HEK293 (cell line): ENCODE results near the gene POTEE.
"Not testable (repeated sequence)": the region's sequence is repeated elsewhere in the genome, so short reads cannot be mapped to it uniquely, and the experiment has no call there.

Source experiments
- CTCF ChIA-PET: fragments of 350-600 bp; formaldehyde crosslinking; extraction: SDS; loops from one replicate; lab custom pipeline; 2021; ENCODE audit warnings: antibody characterized with exemption; lab: Yijun Ruan, JAX
- POLR2A ChIA-PET: fragments of 300-600 bp; formaldehyde crosslinking; extraction: SDS; loops from one replicate; lab custom pipeline; 2020; ENCODE audit warnings: antibody characterized with exemption, inconsistent platforms; lab: Yijun Ruan, JAX
- H3K27ac ChIP-seq: fragments of 200-500 bp; sonication (Bioruptor generic); 2 replicates; pipeline ENCODE4 v1.5.1; 2014; ENCODE audit warnings: low read depth, low read length, control low read depth, inconsistent platforms; ENCODE audit errors: extremely low read depth
- H3K36me3 ChIP-seq, 2 experiments: fragments of 200-500 bp in 1 of 2; sonication (Bioruptor generic) in 1 of 2; 1 replicate in 1 of 2; 2 replicates in 1 of 2; pipeline ENCODE4 v1.5.1; 2014 to 2017; ENCODE audit warnings: inconsistent platforms in 2 of 2, low read length in 2 of 2; ENCODE audit not compliant: control insufficient read depth in 2 of 2, insufficient read depth in 1 of 2
- H3K4me1 ChIP-seq: fragments of 200-500 bp; sonication (Bioruptor generic); 2 replicates; pipeline ENCODE4 v1.5.1; 2014; ENCODE audit warnings: mild to moderate bottlenecking, low read length, inconsistent platforms; ENCODE audit not compliant: control insufficient read depth, insufficient read depth
- H3K4me3 ChIP-seq: 2 replicates; pipeline ENCODE4 v1.5.1; 2011; ENCODE audit warnings: low read depth, mild to moderate bottlenecking, control low read depth, low read length, moderate library complexity
- H3K9me3 ChIP-seq: fragments of 200-500 bp; sonication (Bioruptor generic); 2 replicates; pipeline ENCODE4 v1.5.1; 2014; ENCODE audit warnings: low read depth, low read length, inconsistent platforms; ENCODE audit not compliant: control insufficient read depth, insufficient read depth
- FEZF1 ChIP-seq: fragments of 450-650 bp; formaldehyde crosslinking; IDR thresholded peaks from 2 replicates; pipeline ENCODE4 v1.5.1; 2016; ENCODE audit warnings: missing biosample characterization, missing genetic modification characterization
- KLF8 ChIP-seq: fragments of 450-650 bp; formaldehyde crosslinking; IDR thresholded peaks from 2 replicates; pipeline ENCODE4 v1.5.1; 2016; ENCODE audit warnings: missing biosample characterization, missing genetic modification characterization
- KLF9 ChIP-seq: fragments of 450-650 bp; formaldehyde crosslinking; IDR thresholded peaks from 2 replicates; pipeline ENCODE4 v1.5.1; 2016; ENCODE audit warnings: missing biosample characterization, missing genetic modification characterization, low read depth
- TCF7L2 ChIP-seq: IDR thresholded peaks from 2 replicates; pipeline ENCODE4 v1.6.1; 2011; ENCODE audit warnings: low read depth, mild to moderate bottlenecking, inconsistent platforms, low read length, moderate library complexity, borderline replicate concordance
- ZBTB1 ChIP-seq: fragments of 450-650 bp; formaldehyde crosslinking; IDR thresholded peaks from 2 replicates; pipeline ENCODE4 v1.5.1; 2016; ENCODE audit warnings: missing biosample characterization, missing genetic modification characterization
- ZBTB20 ChIP-seq: fragments of 450-650 bp; formaldehyde crosslinking; IDR thresholded peaks from 2 replicates; pipeline ENCODE4 v1.5.1; 2016; ENCODE audit warnings: missing biosample characterization, missing genetic modification characterization
- ZNF114 ChIP-seq: fragments of 450-650 bp; formaldehyde crosslinking; IDR thresholded peaks from 2 replicates; pipeline ENCODE4 v1.5.0; 2017; ENCODE audit warnings: missing biosample characterization, missing genetic modification characterization
- ZNF2 ChIP-seq: fragments of 450-650 bp; formaldehyde crosslinking; IDR thresholded peaks from 2 replicates; pipeline ENCODE4 v1.5.1; 2016; ENCODE audit warnings: missing biosample characterization, missing genetic modification characterization
- ZNF221 ChIP-seq: fragments of 450-650 bp; formaldehyde crosslinking; IDR thresholded peaks from 2 replicates; pipeline ENCODE4 v1.5.1; 2017; ENCODE audit warnings: missing biosample characterization, missing genetic modification characterization, borderline replicate concordance
- ZNF302 ChIP-seq: fragments of 450-650 bp; formaldehyde crosslinking; IDR thresholded peaks from 2 replicates; pipeline ENCODE4 v1.5.1; 2016; ENCODE audit warnings: missing biosample characterization, missing genetic modification characterization, low read depth
- ZNF391 ChIP-seq: fragments of 450-650 bp; formaldehyde crosslinking; IDR thresholded peaks from 2 replicates; pipeline ENCODE4 v1.5.1; 2016; ENCODE audit warnings: low read depth, missing biosample characterization, missing genetic modification characterization, borderline replicate concordance
- ZNF521 ChIP-seq: fragments of 450-650 bp; formaldehyde crosslinking; IDR thresholded peaks from 2 replicates; pipeline ENCODE4 v1.5.1; 2017; ENCODE audit warnings: missing biosample characterization, mild to moderate bottlenecking, missing genetic modification characterization
- ZNF530 ChIP-seq: fragments of 450-650 bp; formaldehyde crosslinking; IDR thresholded peaks from 2 replicates; pipeline ENCODE4 v1.5.1; 2016; ENCODE audit warnings: low read depth, missing biosample characterization, missing genetic modification characterization
- ZNF600 ChIP-seq: fragments of 450-650 bp; formaldehyde crosslinking; IDR thresholded peaks from 2 replicates; pipeline ENCODE4 v1.5.1; 2016; ENCODE audit warnings: missing biosample characterization, missing genetic modification characterization
- ZNF747 ChIP-seq: fragments of 450-650 bp; formaldehyde crosslinking; IDR thresholded peaks from 2 replicates; pipeline ENCODE4 v1.5.1; 2016; ENCODE audit warnings: missing biosample characterization, missing genetic modification characterization
- ZNF76 ChIP-seq: fragments of 450-650 bp; formaldehyde crosslinking; IDR thresholded peaks from 2 replicates; pipeline ENCODE4; 2016; ENCODE audit warnings: low read depth, missing biosample characterization, missing genetic modification characterization, borderline replicate concordance
- ZNF830 ChIP-seq: fragments of 450-650 bp; IDR thresholded peaks from 2 replicates; pipeline ENCODE4 v1.5.0; 2018; ENCODE audit warnings: missing biosample characterization, missing genetic modification characterization, low read depth, mild to moderate bottlenecking, moderate library complexity

POTEE gene

DNA sequence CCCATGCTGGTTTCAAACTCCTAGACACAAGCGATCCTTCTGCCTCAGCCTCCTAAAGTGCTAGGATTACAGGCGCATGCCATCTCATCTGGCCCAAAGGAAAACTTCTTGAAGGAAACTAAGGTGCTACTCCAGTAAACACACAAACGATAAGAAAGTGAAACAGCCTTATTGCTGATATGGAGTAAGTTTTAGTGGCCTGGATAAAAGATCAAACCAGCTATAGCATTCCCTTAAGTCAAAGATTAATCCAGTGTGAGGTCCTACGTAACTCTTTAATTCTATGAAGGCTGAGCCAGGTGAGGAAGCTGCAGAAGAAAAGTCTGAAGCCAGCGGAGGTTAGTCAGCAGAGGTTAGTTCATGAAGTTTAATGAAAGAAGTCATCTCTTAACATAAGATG, 40.8 kb upstream of the POTEE start:
- ChIA-PET POLR2A (no interaction called here), CTCF (interaction anchor here (0.6 kb wide), 1 partner anchor 38 kb away, joined by 3 read pairs; no protein-coding TSS in a partner anchor)
- no peaks in the 10 kb centered on the region for H3K36me3 ChIP-seq
- no peaks in the 10 kb centered on the region for H3K9me3 ChIP-seq
- no peak overlapping the region for H3K27ac ChIP-seq
- H3K4me1 ChIP-seq: no peaks in the 10 kb centered on the region
- H3K4me3 ChIP-seq: no peak overlapping the region
- TF ChIP-seq ZNF530 (tag by site-specific recombination) (no peak), ZBTB1 (tag by site-specific recombination) (no peak), KLF8 (tag by site-specific recombination) (no peak), ZNF2 (tag by site-specific recombination) (no peak)

DNA sequence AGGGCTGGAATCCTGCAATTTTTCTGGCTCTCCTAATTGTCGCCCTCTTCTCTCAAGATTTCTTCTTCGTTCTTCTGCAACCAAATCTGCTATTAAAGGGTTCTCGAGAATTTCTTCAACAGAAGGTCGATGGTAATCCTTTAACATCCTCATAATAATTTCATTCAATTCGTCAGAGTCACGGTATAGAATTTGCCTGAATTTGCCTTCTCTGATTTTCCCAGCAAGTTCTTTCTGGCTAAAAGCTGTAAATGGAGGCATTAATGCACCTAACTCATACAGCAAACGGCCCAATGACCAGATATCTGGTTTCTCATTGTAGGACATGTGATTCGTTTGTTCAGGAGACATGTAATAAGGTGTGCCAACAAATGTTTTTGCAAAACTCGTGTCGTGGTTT, 31.3 kb upstream of the POTEE start:
- H3K9me3 ChIP-seq, POLR2A ChIA-PET, H3K4me1 ChIP-seq, H3K4me3 ChIP-seq, H3K27ac ChIP-seq, H3K36me3 ChIP-seq, CTCF ChIA-PET: not testable (repeated sequence)

DNA sequence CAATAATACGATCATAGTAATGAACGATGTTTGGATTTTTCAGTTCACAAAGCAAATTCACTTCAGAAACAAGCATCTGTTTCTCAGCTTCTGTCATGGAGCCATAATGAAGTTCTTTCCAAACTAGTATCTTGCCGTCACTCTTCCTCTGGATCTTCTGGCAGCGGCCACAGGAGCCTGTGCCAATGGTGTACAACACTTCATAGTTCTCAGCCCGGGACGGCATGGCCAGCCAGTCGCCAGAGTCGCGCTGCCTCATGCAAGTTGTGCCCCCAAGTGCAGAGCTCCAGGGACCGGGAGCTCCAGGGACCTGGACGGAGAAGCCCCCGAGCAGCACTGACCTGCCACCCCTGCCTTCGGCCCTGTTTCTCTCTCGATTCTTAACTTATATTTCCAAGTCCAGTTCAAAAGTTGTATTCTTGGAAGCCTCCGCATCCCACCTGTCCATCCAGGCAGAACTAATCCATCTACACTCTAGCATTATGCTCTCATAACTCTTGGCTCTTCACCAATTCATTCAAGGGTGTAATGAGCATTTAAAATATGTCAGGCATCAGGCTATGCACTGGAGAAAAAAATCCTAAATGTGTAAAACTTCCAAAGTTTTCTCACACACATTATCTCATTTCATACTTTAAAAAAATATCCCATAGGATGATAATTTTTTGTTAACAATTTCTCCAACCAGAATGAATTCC, 30.5 kb upstream of the POTEE start:
- H3K36me3 ChIP-seq, POLR2A ChIA-PET, H3K4me3 ChIP-seq, H3K27ac ChIP-seq, H3K4me1 ChIP-seq, H3K9me3 ChIP-seq, CTCF ChIA-PET: not testable (repeated sequence)

DNA sequence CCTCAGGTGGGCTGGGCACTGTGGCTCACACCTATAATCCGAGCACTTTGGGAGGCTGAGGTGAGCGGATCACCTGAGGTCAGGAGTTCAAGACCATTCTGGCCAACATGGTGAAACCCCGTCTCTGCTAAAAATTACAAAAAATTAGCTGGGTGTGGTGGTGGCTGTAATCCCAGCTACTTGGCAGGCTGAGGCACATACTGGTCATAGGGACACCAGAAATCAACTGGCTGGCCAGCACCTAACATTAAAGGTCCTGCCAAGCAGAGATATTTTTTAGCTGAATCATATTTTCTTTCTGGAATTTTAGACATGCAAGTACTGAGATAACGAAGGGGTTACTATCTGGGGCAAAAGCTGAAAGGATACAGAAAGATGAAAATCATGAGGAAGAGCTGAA, 27.9 kb upstream of the POTEE start:
- H3K36me3 ChIP-seq, H3K4me1 ChIP-seq, H3K4me3 ChIP-seq, H3K9me3 ChIP-seq, POLR2A ChIA-PET, H3K27ac ChIP-seq: not testable (repeated sequence)
- CTCF ChIA-PET: interaction anchor here (0.5 kb wide), 1 partner anchor 131 kb away, joined by 4 read pairs; no protein-coding TSS in a partner anchor

DNA sequence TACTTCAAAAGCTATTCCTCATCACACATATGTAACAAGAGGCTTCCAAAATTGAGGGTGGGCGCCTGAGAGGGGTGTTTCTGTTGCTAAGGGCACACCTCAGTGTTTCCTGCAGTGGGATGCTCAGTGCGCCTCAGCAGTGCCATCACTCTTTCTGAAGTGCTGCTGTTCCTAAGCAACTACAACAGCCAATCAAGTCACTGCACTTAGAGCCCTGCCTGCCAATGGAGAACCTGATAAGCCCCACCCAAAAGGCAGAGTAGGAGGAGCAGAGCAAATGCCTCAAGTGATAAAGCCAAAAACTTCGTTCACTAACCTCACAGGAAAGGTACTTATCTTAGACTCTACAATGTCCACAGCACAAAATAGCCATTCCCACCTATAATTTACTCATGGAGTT, 15.9 kb upstream of the POTEE start:
- POLR2A ChIA-PET, CTCF ChIA-PET, H3K27ac ChIP-seq, H3K4me1 ChIP-seq, H3K9me3 ChIP-seq, H3K36me3 ChIP-seq, H3K4me3 ChIP-seq: not testable (repeated sequence)
- TF ChIP-seq FEZF1: 0 out of 2 replicates have a peak, but pooled peaks have one; percentile 10

DNA sequence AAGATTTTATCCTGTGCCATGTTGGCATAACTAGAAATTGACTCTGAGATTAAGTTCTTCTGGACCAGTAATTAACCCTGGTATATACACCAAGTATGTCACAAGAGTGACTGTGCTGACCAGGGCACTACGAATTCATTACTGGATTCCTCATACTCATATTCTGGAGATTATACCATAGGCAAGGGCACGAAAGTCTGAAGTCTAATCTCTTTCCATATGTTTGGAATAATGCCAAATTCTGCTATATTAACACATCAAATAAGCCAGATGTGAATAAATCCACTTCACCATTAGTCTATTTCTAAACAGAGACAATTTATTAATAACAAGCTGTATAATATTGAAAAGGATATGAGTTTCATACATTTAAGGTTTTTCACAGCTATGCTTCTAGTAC, 13.2 kb upstream of the POTEE start:
- H3K9me3 ChIP-seq, H3K4me3 ChIP-seq, H3K4me1 ChIP-seq, H3K27ac ChIP-seq, CTCF ChIA-PET, POLR2A ChIA-PET, H3K36me3 ChIP-seq: not testable (repeated sequence)

DNA sequence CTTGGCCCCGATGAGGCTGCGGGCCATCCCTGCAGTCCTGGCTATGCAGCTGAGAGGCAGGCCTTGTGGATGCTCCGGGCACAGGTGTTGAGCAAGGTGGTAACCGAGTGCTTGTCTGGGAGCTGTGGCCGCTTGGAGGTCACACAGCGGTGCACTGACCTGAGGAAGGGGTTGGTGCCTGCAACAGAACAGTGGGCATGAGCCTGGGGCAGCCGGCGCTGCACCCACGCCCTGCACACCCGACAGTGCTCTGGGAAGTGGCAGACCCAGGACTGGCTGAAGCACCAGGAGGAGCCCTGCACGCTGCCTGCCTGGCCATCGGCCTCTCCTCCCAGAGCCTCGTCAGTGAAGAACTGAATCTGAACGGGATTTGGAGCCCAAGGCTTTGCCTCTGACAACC, 8.2 kb upstream of the POTEE start:
- POLR2A ChIA-PET: no interaction called here
- Histone ChIP-seq H3K27ac (no peak overlapping the region), H3K4me1 (no peaks in the 10 kb centered on the region), H3K9me3 (no peaks in the 10 kb centered on the region), H3K4me3 (no peak overlapping the region), H3K36me3 (no peaks in the 10 kb centered on the region)
- TF ChIP-seq ZNF830 (tag by site-specific recombination) (no peak), ZNF76 (no peak), KLF9 (tag by site-specific recombination) (no peak), ZBTB20 (no peak), ZNF302 (tag by site-specific recombination) (no peak), ZNF391 (tag by site-specific recombination) (no peak), ZNF600 (tag by site-specific recombination) (no peak), ZNF114 (no peak), ZNF521 (tag by site-specific recombination) (no peak), ZNF221 (tag by site-specific recombination) (no peak), ZNF747 (tag by site-specific recombination) (no peak), TCF7L2 (no peak)
- CTCF ChIA-PET: no interaction called here

DNA sequence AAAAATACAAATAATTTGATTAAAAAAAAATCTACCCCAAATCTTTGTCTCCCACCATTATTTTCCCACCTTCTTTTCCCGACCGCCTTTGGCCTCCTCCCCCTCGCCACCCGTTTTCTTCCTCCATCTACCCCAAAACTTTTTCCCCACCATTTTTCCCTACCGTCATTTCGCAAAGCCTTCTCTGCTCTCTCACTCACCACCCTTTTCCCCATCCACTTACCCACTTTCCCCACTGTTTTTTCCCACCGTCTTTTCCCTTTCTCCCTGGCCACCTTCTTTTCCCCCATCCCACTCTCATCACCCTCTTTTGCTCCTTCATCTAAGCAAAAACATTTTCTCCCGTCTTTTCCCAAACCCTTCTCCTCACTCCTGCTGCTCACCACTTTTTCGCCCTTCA, 1.5 kb upstream of the POTEE start:
- H3K4me3 ChIP-seq, POLR2A ChIA-PET, H3K27ac ChIP-seq, H3K36me3 ChIP-seq, H3K9me3 ChIP-seq, CTCF ChIA-PET, H3K4me1 ChIP-seq: not testable (repeated sequence)
